ENCODE results near the gene UBE2E2. TPM values are rescaled to one million over a fixed set of nuclear protein-coding genes. Genes with fewer than 3 reads are reported as not detected.
"Not testable (repeated sequence)": the region's sequence is repeated elsewhere in the genome, so short reads cannot be mapped to it uniquely, and the experiment has no call there.

The UBE2E2 gene
- total RNA-seq, 3 donors from 2014 or later = 31.5 to 96.2 (median 59.7) TPM

DNA sequence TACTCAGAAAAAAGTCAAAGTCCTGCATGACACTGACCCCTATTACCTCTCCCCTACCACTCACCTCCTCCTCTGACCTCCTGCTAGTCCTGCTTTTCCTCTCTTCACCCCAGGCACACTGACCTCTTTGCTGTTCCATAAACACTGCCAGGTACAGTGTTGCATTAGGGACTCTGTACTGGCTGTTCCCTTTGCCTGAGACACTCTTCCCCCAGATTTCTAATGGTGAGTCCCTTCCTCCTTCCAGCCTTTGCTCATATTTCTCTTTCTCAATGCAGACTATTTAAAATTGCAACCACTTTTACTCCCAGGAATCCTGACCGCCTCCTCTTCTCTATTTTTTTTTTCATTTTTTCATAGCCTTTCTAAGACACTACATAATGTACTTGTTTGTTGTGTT, 36.3 kb upstream of the UBE2E2 start:
- TF ChIP-seq, protein P1, sequence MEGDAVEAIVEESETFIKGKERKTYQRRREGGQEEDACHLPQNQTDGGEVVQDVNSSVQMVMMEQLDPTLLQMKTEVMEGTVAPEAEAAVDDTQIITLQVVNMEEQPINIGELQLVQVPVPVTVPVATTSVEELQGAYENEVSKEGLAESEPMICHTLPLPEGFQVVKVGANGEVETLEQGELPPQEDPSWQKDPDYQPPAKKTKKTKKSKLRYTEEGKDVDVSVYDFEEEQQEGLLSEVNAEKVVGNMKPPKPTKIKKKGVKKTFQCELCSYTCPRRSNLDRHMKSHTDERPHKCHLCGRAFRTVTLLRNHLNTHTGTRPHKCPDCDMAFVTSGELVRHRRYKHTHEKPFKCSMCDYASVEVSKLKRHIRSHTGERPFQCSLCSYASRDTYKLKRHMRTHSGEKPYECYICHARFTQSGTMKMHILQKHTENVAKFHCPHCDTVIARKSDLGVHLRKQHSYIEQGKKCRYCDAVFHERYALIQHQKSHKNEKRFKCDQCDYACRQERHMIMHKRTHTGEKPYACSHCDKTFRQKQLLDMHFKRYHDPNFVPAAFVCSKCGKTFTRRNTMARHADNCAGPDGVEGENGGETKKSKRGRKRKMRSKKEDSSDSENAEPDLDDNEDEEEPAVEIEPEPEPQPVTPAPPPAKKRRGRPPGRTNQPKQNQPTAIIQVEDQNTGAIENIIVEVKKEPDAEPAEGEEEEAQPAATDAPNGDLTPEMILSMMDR (IDR thresholded peaks at IDR 0.05) = no peak
- TF ChIP-seq POLR2AphosphoS5 (IDR thresholded peaks at IDR 0.05) = no peak
- no peak for TF ChIP-seq POLR2A (IDR thresholded peaks at IDR 0.05)
- intact Hi-C loops (cut with DNase I; ENCODE audit: low total_unique reads) = no loop called here
- Histone ChIP-seq H3K36me3 (no peaks in the 10 kb centered on the region), H3K27ac (no peak overlapping the region), H3K4me3 (no peak overlapping the region), H3K4me1 (no peaks in the 10 kb centered on the region), H3K9me3 (no peaks in the 10 kb centered on the region), H3K27me3 (no peaks in the 10 kb centered on the region)
- DNase-seq (ENCODE audit: low spot score in 2 of 2) = no peak

DNA sequence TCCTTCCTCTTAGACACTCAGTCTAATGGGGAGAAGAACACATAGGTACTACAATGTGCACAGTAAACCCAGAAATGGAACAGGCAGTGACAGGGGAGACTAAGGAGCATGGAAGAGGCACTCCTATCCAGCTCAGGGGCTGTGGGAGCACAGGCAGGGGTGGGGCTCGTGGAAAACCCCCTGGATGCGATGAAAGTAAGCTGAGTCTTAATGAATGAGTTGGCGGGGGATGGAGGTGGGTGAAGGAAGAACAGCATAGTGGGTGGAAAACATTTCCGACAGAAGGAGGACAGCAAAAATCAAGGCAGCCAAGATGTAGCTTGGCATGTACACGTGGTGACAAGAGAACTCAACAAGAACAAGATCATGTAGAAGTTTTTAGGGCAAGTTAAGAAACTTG, 33.6 kb upstream of the UBE2E2 start:
- no peaks in the 10 kb centered on the region for H3K9me3 ChIP-seq
- no peak for DNase-seq (ENCODE audit: low spot score in 2 of 2)
- intact Hi-C loops (cut with DNase I; ENCODE audit: low total_unique reads) = no loop called here
- no peaks in the 10 kb centered on the region for H3K27me3 ChIP-seq
- H3K36me3 ChIP-seq = no peaks in the 10 kb centered on the region
- H3K27ac ChIP-seq = no peak overlapping the region
- H3K4me3 ChIP-seq = no peak overlapping the region
- H3K4me1 ChIP-seq = no peaks in the 10 kb centered on the region
- TF ChIP-seq POLR2AphosphoS5 (IDR thresholded peaks at IDR 0.05) = no peak

DNA sequence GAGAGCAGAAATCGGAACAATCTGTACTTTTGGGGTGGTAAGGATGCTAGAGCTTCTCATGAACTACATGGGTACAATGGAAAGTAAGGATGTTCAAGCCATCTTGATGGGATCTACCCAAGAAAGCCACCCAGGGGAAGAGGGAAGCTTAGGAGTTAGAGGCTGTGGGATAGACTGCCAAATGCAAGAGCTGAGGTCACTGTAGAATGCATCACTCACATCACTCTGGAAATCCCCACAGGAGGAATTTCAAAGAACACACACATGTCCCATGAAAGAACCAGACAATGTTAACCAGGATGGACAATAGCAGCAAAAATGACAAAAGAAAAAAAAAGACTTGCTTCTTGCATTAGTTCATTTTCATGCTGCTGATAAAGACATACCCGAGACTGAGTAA, 32.8 kb upstream of the UBE2E2 start:
- no peaks in the 10 kb centered on the region for H3K27me3 ChIP-seq
- H3K27ac ChIP-seq = no peak overlapping the region
- H3K36me3 ChIP-seq = no peaks in the 10 kb centered on the region
- no peaks in the 10 kb centered on the region for H3K4me1 ChIP-seq
- no peak overlapping the region for H3K4me3 ChIP-seq
- H3K9me3 ChIP-seq = no peaks in the 10 kb centered on the region
- intact Hi-C loops (cut with DNase I; ENCODE audit: low total_unique reads) = no loop called here
- TF ChIP-seq, protein P1 (IDR thresholded peaks at IDR 0.05) = no peak
- TF ChIP-seq POLR2A (IDR thresholded peaks at IDR 0.05) = no peak
- no peak for TF ChIP-seq POLR2AphosphoS5 (IDR thresholded peaks at IDR 0.05)
- no peak for DNase-seq (ENCODE audit: low spot score in 2 of 2)

DNA sequence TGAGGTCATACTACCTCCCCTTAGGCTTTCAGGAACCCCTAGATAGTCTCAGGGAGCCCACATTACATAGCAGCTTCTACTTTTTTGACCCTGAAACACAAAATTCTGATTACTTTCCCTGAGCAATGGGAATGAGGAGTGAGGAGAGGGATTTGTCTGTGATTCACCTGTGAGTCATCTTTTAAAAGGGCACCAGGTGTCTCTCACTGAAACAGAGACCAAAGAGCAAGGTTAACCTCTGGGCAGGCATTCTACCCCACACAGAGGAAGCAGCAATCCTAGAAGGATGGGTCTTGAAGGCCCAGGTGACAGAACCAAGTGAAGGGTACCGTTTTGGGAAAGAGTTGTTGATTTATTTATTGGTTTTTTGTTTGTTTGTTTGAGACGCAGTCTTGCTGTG, 31.1 kb upstream of the UBE2E2 start:
- no peak for DNase-seq (ENCODE audit: low spot score in 2 of 2)
- H3K36me3 ChIP-seq = no peaks in the 10 kb centered on the region
- TF ChIP-seq POLR2A (IDR thresholded peaks at IDR 0.05) = no peak
- H3K9me3 ChIP-seq = no peaks in the 10 kb centered on the region
- no peak overlapping the region for H3K4me3 ChIP-seq
- intact Hi-C loops (cut with DNase I; ENCODE audit: low total_unique reads) = no loop called here
- H3K27me3 ChIP-seq = no peaks in the 10 kb centered on the region
- H3K4me1 ChIP-seq = no peaks in the 10 kb centered on the region
- H3K27ac ChIP-seq = no peak overlapping the region

DNA sequence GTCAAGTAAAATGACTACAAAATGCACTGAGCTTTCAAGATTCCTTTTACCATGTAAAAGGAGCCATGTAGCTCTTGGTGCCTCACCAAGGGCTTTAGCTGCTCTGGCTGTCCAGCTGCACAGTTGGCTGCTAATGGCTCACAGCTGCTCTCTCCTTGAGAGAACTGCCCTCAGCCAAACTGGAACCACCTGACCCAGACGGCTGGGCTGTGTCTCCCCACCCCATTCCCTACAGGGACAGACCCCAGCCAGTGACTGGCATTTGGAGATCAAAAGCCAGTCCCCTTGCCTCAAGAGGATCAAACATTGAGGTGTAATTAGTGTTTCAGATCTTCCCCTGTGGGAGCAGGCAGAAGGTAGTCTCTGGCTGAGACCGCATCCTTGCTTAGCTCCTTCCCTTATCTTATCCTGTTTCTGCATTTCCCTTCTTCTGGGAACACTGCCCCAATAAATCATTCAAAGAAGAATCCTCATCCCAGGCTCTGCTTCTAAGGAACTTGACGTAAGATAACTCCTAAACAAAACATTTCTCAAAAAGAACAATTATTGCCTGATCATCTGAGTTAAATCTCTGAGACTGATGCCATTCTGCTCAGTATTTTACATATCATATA, 28.6 kb upstream of the UBE2E2 start:
- Histone ChIP-seq H3K27me3 (no peaks in the 10 kb centered on the region), H3K27ac (no peak overlapping the region), H3K36me3 (no peaks in the 10 kb centered on the region), H3K9me3 (no peaks in the 10 kb centered on the region), H3K4me3 (no peak overlapping the region), H3K4me1 (no peaks in the 10 kb centered on the region)
- no peak for TF ChIP-seq POLR2A (IDR thresholded peaks at IDR 0.05)
- TF ChIP-seq, protein P1 (IDR thresholded peaks at IDR 0.05) = no peak
- no peak for TF ChIP-seq POLR2AphosphoS5 (IDR thresholded peaks at IDR 0.05)
- DNase-seq (ENCODE audit: low spot score in 2 of 2) = no peak
- intact Hi-C loops (cut with DNase I; ENCODE audit: low total_unique reads) = no loop called here

DNA sequence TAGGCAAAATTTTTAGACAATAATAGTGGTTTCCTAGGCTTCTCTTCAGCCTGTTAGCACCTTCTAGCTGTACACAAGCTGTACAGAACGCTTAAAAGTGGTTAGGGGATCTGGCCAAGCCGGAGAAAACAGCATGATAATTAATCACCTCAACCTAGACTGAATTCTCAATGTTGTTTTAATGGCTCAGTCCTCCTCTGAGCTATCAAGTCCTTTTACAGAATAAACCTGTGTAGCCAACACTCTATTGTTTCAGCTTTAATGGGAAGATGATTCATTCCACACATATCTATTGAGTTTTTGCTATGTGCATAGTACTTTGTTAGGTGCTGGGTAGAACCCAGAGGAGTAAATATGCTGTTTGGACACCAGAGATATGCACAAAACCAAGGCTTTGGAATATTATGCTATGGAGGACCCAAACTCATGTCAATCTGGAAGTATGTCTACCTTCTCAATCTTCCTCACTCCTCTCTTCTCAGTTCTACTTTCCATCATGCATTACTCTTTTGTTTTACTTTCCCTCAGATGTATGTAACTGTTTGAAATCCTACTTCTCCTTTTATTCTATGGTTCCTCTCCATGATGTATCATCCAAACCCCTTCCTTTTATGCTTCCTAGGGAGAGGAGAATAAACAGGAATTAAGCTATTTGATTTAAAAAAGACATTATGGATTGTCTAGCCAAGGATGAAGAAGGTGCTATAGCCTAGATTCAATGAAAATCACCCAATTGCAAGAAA, 27.6 kb upstream of the UBE2E2 start:
- Histone ChIP-seq H3K27me3 (no peaks in the 10 kb centered on the region), H3K36me3 (no peaks in the 10 kb centered on the region), H3K4me1 (no peaks in the 10 kb centered on the region), H3K4me3 (no peak overlapping the region), H3K27ac (no peak overlapping the region), H3K9me3 (no peaks in the 10 kb centered on the region)
- no peak for DNase-seq (ENCODE audit: low spot score in 2 of 2)
- intact Hi-C loops (cut with DNase I; ENCODE audit: low total_unique reads) = no loop called here
- TF ChIP-seq, protein P1 (IDR thresholded peaks at IDR 0.05) = no peak
- TF ChIP-seq POLR2A (IDR thresholded peaks at IDR 0.05) (no peak), POLR2AphosphoS5 (IDR thresholded peaks at IDR 0.05) (no peak)

DNA sequence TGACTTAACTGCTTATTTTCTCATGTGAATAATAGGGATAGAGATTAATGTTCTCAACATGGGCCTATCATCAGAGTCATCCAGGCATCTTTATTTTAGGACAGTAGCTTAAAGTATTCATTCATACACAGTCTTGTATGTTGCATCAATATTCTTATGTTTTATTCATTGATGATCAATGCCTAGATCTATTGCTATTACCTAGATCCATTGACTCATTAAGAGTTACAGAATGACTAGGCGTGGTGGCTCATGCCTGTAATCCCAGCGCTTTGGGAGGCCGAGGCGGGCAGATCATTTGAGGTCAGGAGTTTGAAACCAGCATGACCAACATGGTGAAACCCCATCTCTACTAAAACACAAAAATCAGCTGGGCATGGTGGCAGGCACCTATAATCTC, 26.3 kb upstream of the UBE2E2 start:
- H3K36me3 ChIP-seq; H3K4me1 ChIP-seq; H3K27me3 ChIP-seq; H3K9me3 ChIP-seq; intact Hi-C loops (cut with DNase I; ENCODE audit: low total_unique reads); H3K27ac ChIP-seq; H3K4me3 ChIP-seq; DNase-seq (ENCODE audit: low spot score in 2 of 2): not testable (repeated sequence)
